AG09309 (cell line): ENCODE data around the gene ESPNL.
"Not testable (repeated sequence)": the region's sequence is repeated elsewhere in the genome, so short reads cannot be mapped to it uniquely, and the experiment has no call there.

ENCODE experiments used
- DNase-seq: peaks from one replicate; pipeline ENCODE4 v3.0.0-alpha.2; 2010; ENCODE audit warnings: low read depth
- H3K4me3 ChIP-seq: 2 replicates; pipeline ENCODE4 v1.5.1; 2011; ENCODE audit warnings: mild to moderate bottlenecking, low read depth, low read length, moderate library complexity; ENCODE audit not compliant: control insufficient read depth
- TF ChIP-seq, protein P1 (sequence below): IDR thresholded peaks from 2 replicates; pipeline ENCODE4 v1.5.1; 2011; ENCODE audit warnings: mild to moderate bottlenecking, low read depth, low read length, inconsistent platforms; ENCODE audit not compliant: insufficient read depth, control insufficient read depth; ENCODE audit errors: missing control alignments

Gene ESPNL

DNA sequence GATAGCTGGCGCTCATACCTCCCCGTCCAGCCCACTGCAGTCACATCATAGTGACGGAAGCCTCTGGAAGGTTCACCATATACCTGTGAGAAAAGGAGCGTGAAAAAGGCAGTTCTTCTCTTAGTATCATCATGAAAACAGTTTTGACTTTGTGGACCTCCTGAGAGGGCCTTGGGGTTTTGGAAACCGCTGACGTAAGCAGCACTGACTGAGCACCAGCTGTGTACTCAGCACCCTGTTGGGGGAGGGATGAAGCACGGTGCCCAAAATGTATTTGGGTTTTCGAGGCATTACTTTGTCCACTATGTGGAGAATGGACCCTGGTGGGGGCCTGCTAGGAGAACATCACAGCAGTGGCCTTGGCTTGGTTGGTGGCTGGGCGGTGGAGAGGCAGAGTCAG is 33.9 kb upstream of the ESPNL start:
- TF ChIP-seq, protein P1, sequence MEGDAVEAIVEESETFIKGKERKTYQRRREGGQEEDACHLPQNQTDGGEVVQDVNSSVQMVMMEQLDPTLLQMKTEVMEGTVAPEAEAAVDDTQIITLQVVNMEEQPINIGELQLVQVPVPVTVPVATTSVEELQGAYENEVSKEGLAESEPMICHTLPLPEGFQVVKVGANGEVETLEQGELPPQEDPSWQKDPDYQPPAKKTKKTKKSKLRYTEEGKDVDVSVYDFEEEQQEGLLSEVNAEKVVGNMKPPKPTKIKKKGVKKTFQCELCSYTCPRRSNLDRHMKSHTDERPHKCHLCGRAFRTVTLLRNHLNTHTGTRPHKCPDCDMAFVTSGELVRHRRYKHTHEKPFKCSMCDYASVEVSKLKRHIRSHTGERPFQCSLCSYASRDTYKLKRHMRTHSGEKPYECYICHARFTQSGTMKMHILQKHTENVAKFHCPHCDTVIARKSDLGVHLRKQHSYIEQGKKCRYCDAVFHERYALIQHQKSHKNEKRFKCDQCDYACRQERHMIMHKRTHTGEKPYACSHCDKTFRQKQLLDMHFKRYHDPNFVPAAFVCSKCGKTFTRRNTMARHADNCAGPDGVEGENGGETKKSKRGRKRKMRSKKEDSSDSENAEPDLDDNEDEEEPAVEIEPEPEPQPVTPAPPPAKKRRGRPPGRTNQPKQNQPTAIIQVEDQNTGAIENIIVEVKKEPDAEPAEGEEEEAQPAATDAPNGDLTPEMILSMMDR: no peak
- no peak for DNase-seq
- no peak overlapping the region for H3K4me3 ChIP-seq

DNA sequence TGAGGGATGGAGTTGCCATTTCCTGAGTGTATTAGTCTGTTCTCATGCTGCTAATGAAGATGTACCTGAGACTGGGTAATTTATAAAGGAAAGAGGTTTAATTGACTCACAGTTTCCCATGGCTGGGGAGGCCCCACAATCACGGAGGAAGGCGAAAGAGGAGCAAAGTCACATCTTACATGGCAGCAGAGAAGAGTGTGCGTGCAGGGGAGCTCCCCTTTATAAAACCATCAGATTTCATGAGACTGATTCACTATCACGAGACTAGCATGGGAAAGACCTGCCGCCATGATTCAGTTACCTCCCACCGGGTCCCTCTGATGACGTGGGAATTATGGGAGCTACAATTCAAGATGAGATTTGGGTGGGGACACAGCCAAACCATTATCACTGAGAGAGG is 33.4 kb upstream of the ESPNL start:
- DNase-seq, H3K4me3 ChIP-seq: not testable (repeated sequence)

DNA sequence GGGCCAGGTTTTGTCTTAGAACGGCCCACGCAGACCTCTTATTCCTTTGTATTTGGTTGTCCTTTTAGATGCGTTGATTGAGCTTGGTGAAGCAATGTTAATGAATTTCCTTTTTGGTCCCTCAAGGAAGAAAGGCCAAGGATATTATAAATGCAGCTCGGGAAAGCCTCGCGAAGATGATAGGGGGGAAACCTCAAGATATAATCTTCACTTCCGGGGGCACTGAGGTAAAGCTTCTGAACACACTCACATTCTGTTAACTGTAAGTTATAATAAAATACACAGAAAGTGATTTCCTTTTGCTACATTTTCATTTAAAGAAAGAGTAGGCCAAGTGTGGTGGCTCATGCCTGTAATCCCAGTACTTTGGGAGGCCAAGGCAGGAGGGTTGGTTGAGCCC is 32.2 kb upstream of the ESPNL start:
- TF ChIP-seq, protein P1: no peak
- DNase-seq: no peak
- H3K4me3 ChIP-seq: no peak overlapping the region

DNA sequence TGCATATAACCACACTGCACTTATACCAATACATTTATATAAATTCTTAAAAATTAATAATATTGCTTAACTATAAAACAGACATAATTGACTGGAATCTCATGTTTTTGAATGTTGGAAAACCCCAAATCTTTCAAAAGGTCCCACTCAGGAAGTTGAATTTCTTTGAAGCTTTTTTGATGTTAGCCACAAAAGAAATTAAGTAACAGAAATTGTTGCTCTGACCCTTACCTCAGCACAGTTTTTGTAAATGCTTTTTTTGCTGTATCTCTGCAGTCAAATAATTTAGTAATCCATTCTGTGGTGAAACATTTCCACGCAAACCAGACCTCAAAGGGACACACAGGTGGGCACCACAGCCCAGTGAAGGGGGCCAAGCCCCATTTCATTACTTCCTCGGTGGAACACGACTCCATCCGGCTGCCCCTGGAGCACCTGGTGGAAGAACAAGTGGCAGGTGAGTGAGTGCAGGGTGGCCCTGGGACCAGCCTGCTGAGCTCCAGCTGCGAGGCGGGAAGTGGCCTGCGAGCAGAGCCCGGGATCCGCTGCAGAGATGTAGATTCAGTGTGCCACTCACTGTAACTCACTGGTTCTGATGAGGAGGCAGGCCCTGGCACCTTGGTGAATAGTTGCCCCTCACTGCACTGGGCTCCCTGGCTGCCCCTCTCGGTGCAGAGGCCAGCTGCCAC is 31.0 kb upstream of the ESPNL start:
- no peak for DNase-seq
- TF ChIP-seq, protein P1: no peak
- H3K4me3 ChIP-seq: no peak overlapping the region

DNA sequence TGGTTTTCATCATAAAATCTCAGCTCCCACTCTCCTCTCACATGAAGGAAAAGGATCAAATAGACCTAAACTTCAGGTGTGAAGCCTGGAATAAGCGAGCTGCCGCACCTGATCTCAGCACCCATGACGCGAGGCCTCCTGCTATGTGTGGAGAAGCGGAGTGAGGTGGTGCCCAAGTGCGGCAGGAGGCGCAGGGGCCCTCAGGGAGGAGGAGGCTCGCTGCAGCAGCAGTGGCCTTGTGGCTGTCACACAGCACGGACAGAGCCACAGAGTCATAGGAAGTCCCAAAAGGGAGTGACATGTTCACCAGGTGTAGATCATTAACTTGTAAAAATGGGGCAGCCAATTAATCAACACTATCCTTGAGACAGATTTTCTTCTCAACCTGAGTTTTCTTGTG is 30.3 kb upstream of the ESPNL start:
- no peak overlapping the region for H3K4me3 ChIP-seq
- DNase-seq: no peak
- TF ChIP-seq, protein P1: no peak

DNA sequence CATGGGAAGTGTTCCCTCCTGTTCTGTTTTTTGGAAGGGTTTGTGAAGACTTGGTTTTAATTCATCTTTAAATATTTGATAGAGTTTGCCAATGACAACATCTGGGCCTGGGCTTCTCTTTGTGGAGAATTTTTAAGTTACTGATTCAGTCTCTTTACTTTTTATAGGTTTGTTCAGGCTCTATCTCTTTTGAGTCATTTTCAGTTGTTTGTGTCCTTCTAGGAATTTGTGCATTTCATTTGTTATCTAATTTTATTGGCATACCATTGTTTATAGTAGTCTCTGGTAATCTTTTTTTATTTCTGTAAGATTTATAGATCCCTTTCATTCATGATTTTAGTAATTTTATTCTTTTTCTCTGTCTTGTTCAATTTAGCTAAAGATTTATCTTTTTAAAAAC is 24.7 kb upstream of the ESPNL start:
- DNase-seq: peak; percentile 33
- no peak overlapping the region for H3K4me3 ChIP-seq
- TF ChIP-seq, protein P1: no peak

DNA sequence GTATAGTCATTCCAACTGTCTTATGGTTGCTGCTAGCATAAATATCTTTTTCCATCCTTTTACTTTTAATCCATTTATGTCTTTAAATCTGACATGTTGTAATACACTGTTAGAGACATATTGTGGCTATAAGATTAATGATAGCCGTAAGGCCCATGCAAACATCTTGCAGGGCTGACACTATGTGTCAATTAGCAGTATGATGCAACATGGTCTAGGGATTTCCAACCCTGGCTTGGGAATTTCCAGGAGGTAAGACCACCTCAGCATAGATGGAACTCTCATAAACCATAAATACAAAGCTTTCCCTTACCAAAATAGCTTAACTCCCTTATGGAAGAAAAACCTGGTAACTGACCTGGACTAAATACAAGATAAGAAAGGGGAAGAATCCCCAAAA is 22.8 kb upstream of the ESPNL start:
- no peak overlapping the region for H3K4me3 ChIP-seq
- no peak for DNase-seq
- TF ChIP-seq, protein P1: no peak
